ENCODE data around the gene NACC2. TPM values are rescaled to one million over a fixed set of nuclear protein-coding genes. Genes with fewer than 3 reads are reported as not detected.

Gene NACC2
- polyA plus RNA-seq, 1 donor (not counting 4 experiments of a cell fraction or from before 2014, with no cell fraction given) = 4.6 TPM

DNA sequence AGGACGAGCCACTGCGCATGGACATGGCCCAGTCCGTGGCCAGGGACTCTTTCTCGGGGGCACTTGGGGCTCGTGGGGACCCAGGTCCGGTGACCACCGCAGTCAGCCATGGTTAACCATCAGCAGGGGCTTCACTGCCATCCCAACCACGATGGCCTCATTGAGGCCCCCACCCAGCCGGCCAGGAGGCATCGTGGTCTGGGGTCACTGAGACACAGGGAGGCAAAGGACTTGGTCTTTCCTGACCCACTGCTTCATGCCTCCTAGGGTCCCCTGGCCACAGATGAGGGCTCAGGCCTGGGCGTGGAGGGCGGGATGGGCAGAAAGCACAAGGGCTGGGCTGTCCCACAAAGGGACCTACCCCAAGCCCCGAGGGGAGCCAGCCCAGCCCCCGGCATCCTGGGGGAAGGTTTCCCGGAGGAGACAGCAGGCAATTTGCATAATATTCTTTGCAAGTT lies 6.6 kb downstream of the NACC2 start:
- H4K20me1 ChIP-seq (ENCODE audit: control insufficient read depth, extremely low read depth, insufficient read depth, low read length) = peaks cover 21% of the 10 kb centered on the region
- no peak overlapping the region for H3K4me3 ChIP-seq (ENCODE audit: control insufficient read depth in 2 of 3, extremely low read depth in 1 of 3, insufficient read depth in 2 of 3, low read depth in 1 of 3, low read length in 3 of 3)
- H3K4me2 ChIP-seq (ENCODE audit: control insufficient read depth, extremely low read depth, insufficient read depth, low read depth, low read length) = no peak overlapping the region
- TF ChIP-seq EZH2 (IDR thresholded peaks at IDR 0.05; ENCODE audit: low read length) (no peak), CTCF (optimal IDR thresholded peaks at IDR 0.05 in 1 of 3, IDR thresholded peaks at IDR 0.05 in 1 of 3, conservative IDR thresholded peaks at IDR 0.05 in 1 of 3; ENCODE audit: extremely low read depth in 1 of 3, insufficient read depth in 2 of 3, low read length in 3 of 3) (no peak)
- FAIRE-seq = no peak
- peaks cover 5 to 13% of the 10 kb centered on the region in 2 experiments for H3K36me3 ChIP-seq (ENCODE audit: control insufficient read depth in 2 of 2, extremely low read depth in 1 of 2, insufficient read depth in 2 of 2, low read length in 2 of 2)
- dilution Hi-C loops (cut with MboI; ENCODE audit: extremely low pct_ligation_motif_present, low sequenced_read_pairs) = no loop called here
- no peaks in the 10 kb centered on the region for H3K27me3 ChIP-seq (ENCODE audit: control insufficient read depth, extremely low read depth, insufficient read depth, low read length)
- DNase-seq (ENCODE audit: low read depth, low spot score) = no peak
- no peak overlapping the region for H3K9ac ChIP-seq (ENCODE audit: control insufficient read depth, extremely low read depth, insufficient read depth, low read length)
- no peaks in the 10 kb centered on the region for H3K9me3 ChIP-seq (ENCODE audit: control insufficient read depth, low read depth, low read length)
- no peaks in the 10 kb centered on the region for H3K9me1 ChIP-seq (ENCODE audit: control insufficient read depth, extremely low read depth, insufficient read depth, low read length)
- peaks cover 9% of the 10 kb centered on the region for H3K4me1 ChIP-seq (ENCODE audit: control insufficient read depth, extremely low read depth, insufficient read depth, low read length)
- H2AFZ ChIP-seq (ENCODE audit: control insufficient read depth, low read length) = no peak overlapping the region
- H3K27ac ChIP-seq (ENCODE audit: control insufficient read depth, insufficient read depth, low read length) = no peak overlapping the region
- peaks cover 92% of the 10 kb centered on the region for H3K79me2 ChIP-seq (ENCODE audit: control insufficient read depth, insufficient read depth, low read length)

DNA sequence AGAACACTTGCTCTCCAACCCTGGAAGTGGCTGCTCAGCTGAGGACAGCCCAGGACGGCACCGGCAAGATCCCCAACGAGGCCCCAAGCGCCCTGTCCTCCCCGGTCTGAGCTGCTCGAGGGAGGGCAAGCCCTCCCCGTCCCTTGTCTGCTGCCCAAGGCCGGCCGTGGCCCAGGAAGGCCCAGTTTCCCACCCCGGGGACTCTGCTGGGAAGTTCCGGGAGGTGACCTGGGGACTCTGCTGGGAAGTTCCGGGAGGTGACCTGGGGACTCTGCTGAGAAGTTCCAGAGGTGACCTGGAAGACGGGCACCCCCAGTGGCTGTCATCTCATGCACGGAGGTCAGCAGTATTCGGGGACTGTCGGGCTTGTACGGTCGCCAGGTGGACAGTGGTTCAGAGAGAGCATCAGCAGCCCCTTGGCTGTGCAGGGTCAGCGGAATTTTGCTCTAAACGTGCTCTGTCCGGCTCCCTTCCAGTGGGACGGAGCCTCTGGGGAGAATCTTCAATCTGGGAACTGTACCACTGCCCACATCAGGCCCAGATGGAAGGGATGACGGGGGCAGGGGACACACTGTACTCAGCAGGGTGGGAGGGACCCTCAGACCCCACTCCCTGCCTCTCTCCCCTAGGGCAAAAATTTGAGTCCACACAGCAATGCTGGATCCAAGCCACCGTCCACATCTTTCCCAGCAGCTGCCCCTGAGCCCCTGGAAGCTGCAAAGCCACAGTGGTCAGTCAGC lies 7.2 kb downstream of the NACC2 start:
- H4K20me1 ChIP-seq (ENCODE audit: control insufficient read depth, extremely low read depth, insufficient read depth, low read length) = peaks cover 25% of the 10 kb centered on the region
- H2AFZ ChIP-seq (ENCODE audit: control insufficient read depth, low read length) = no peak overlapping the region
- H3K9ac ChIP-seq (ENCODE audit: control insufficient read depth, extremely low read depth, insufficient read depth, low read length) = no peak overlapping the region
- FAIRE-seq (no peak), DNase-seq (ENCODE audit: low read depth, low spot score) (no peak)
- peaks cover 92% of the 10 kb centered on the region for H3K79me2 ChIP-seq (ENCODE audit: control insufficient read depth, insufficient read depth, low read length)
- no peaks in the 10 kb centered on the region for H3K9me1 ChIP-seq (ENCODE audit: control insufficient read depth, extremely low read depth, insufficient read depth, low read length)
- H3K27me3 ChIP-seq (ENCODE audit: control insufficient read depth, extremely low read depth, insufficient read depth, low read length) = no peaks in the 10 kb centered on the region
- dilution Hi-C loops (cut with MboI; ENCODE audit: extremely low pct_ligation_motif_present, low sequenced_read_pairs) = no loop called here
- H3K4me2 ChIP-seq (ENCODE audit: control insufficient read depth, extremely low read depth, insufficient read depth, low read depth, low read length) = no peak overlapping the region
- H3K4me3 ChIP-seq (ENCODE audit: control insufficient read depth in 2 of 3, extremely low read depth in 1 of 3, insufficient read depth in 2 of 3, low read depth in 1 of 3, low read length in 3 of 3) = no peak overlapping the region
- TF ChIP-seq CTCF (optimal IDR thresholded peaks at IDR 0.05 in 1 of 3, IDR thresholded peaks at IDR 0.05 in 1 of 3, conservative IDR thresholded peaks at IDR 0.05 in 1 of 3; ENCODE audit: extremely low read depth in 1 of 3, insufficient read depth in 2 of 3, low read length in 3 of 3) (no peak), EZH2 (IDR thresholded peaks at IDR 0.05; ENCODE audit: low read length) (no peak)
- peaks cover 5 to 14% of the 10 kb centered on the region in 2 experiments for H3K36me3 ChIP-seq (ENCODE audit: control insufficient read depth in 2 of 2, extremely low read depth in 1 of 2, insufficient read depth in 2 of 2, low read length in 2 of 2)
- H3K9me3 ChIP-seq (ENCODE audit: control insufficient read depth, low read depth, low read length) = no peaks in the 10 kb centered on the region
- H3K4me1 ChIP-seq (ENCODE audit: control insufficient read depth, extremely low read depth, insufficient read depth, low read length) = peaks cover 7% of the 10 kb centered on the region
- no peak overlapping the region for H3K27ac ChIP-seq (ENCODE audit: control insufficient read depth, insufficient read depth, low read length)
